Smooth muscle cell (in vitro differentiated cells): ENCODE results near the gene COL25A1. TPM values are rescaled to one million over a fixed set of nuclear protein-coding genes. Genes with fewer than 3 reads are reported as not detected.
"Not testable (repeated sequence)": the region's sequence is repeated elsewhere in the genome, so short reads cannot be mapped to it uniquely, and the experiment has no call there.

ENCODE experiments used
- DNase-seq: peaks from one replicate; lab custom pipeline; 2025; ENCODE audit not compliant: unreplicated experiment; lab: John Stamatoyannopoulos, UW
- H2AFZ ChIP-seq: fragments of 200-600 bp; sonication (generic); 2 replicates; pipeline ENCODE4 v1.6.0; 2016; ENCODE audit warnings: antibody characterized with exemption, low read depth, mild to moderate bottlenecking
- H3F3A ChIP-seq: fragments of 200-600 bp; sonication (generic); 2 replicates; pipeline ENCODE4 v1.6.0; 2017; ENCODE audit warnings: antibody characterized with exemption, low read depth
- H3K27ac ChIP-seq: fragments of 200-600 bp; sonication (generic); 2 replicates; pipeline ENCODE4 v1.5.1; 2016; ENCODE audit warnings: low read depth, mild to moderate bottlenecking
- H3K27me3 ChIP-seq: fragments of 200-600 bp; sonication (generic); 2 replicates; pipeline ENCODE4 v1.6.1; 2016; ENCODE audit warnings: low read depth, mild to moderate bottlenecking
- H3K36me3 ChIP-seq: fragments of 200-600 bp; sonication (generic); 2 replicates; pipeline ENCODE4 v1.5.1; 2016; ENCODE audit warnings: low read depth
- H3K4me1 ChIP-seq: fragments of 200-600 bp; sonication (generic); 2 replicates; pipeline ENCODE4 v1.5.1; 2016; ENCODE audit warnings: low read depth
- H3K4me2 ChIP-seq: fragments of 200-600 bp; sonication (generic); 2 replicates; pipeline ENCODE4 v1.6.0; 2016; ENCODE audit warnings: mild to moderate bottlenecking
- H3K4me3 ChIP-seq: fragments of 200-600 bp; sonication (generic); 2 replicates; pipeline ENCODE4 v1.5.1; 2016; ENCODE audit warnings: mild to moderate bottlenecking
- H3K79me2 ChIP-seq: fragments of 200-600 bp; sonication (generic); 2 replicates; pipeline ENCODE4 v1.6.0; 2016; ENCODE audit warnings: low read depth, mild to moderate bottlenecking
- H3K9ac ChIP-seq: fragments of 200-600 bp; sonication (generic); 2 replicates; pipeline ENCODE4 v1.6.0; 2016; ENCODE audit warnings: low read depth
- H3K9me3 ChIP-seq: fragments of 200-600 bp; sonication (generic); replicated peaks from 2 replicates; pipeline ENCODE4 v1.5.1; 2016; ENCODE audit warnings: low read depth
- H4K20me1 ChIP-seq: fragments of 200-600 bp; sonication (generic); 2 replicates; pipeline ENCODE4 v1.6.0; 2016; ENCODE audit warnings: low read depth
- CTCF ChIP-seq: fragments of 200-600 bp; sonication (generic); IDR thresholded peaks from 2 replicates; pipeline ENCODE4 v1.5.1; 2017; ENCODE audit warnings: borderline replicate concordance, mild to moderate bottlenecking, antibody characterized with exemption; ENCODE audit not compliant: insufficient read depth, poor library complexity, severe bottlenecking
- WGBS: methylation state at CpG from one replicate; pipeline ENCODE4 v1.1.7; 2016; ENCODE audit warnings: low lambda C conversion rate; 5-methylcytosine and 5-hydroxymethylcytosine counted together
- polyA plus RNA-seq: library from polyadenylated mRNA; unstranded; fragments of >200 nt; fragmentation: Nextera tagmentation; extraction: Ambion mirVana; gene quantifications from 2 replicates; pipeline ENCODE4 v1.2.1, GENCODE V29; 2016
- total RNA-seq: library from RNA; depleted of rRNA; stranded (reverse); fragments of >200 nt; gene quantifications from 2 replicates; pipeline ENCODE4 v1.2.3, GENCODE V29; 2014

Gene COL25A1
- total and polyA plus RNA-seq, 2 experiments from 2014 or later: 2.9 to 4.7 TPM

- Histone ChIP-seq H3K9me3 (no peaks in the 10 kb centered on the region), H3K27me3 (no peaks in the 10 kb centered on the region), H3K27ac (no peak overlapping the region), H3K79me2 (no peaks in the 10 kb centered on the region), H4K20me1 (no peaks in the 10 kb centered on the region), H3K9ac (no peak overlapping the region), H2AFZ (no peak overlapping the region), H3K4me2 (peak overlapping the region; percentile 59), H3K4me1 (no peaks in the 10 kb centered on the region), H3F3A (no peaks in the 10 kb centered on the region), H3K4me3 (no peak overlapping the region), H3K36me3 (no peaks in the 10 kb centered on the region)
- WGBS: 78% methylated on average over 3 of the region's 3 CpGs
- TF ChIP-seq CTCF: no peak
- no peak for DNase-seq
Observed at GRCh38 chr4:109025471-109026076, 276.9 kb downstream of the COL25A1 start.

- Histone ChIP-seq H2AFZ (no peak overlapping the region), H4K20me1 (no peaks in the 10 kb centered on the region), H3K4me1 (no peaks in the 10 kb centered on the region), H3K27me3 (no peaks in the 10 kb centered on the region), H3K4me2 (no peak overlapping the region), H3K9me3 (no peaks in the 10 kb centered on the region), H3K27ac (no peak overlapping the region), H3K79me2 (no peaks in the 10 kb centered on the region), H3K36me3 (no peaks in the 10 kb centered on the region), H3F3A (no peaks in the 10 kb centered on the region), H3K9ac (no peak overlapping the region), H3K4me3 (no peak overlapping the region)
- WGBS: 55% methylated on average over 1 of the region's 1 CpG
- TF ChIP-seq CTCF: no peak
- no peak for DNase-seq
Observed at GRCh38 chr4:109022961-109023360, 279.5 kb downstream of the COL25A1 start.

GRCh38 chr4:109021630-109022029, 280.8 kb downstream of the COL25A1 start:
- H3K36me3 ChIP-seq, H3K4me1 ChIP-seq, H3K4me3 ChIP-seq, DNase-seq, H3K4me2 ChIP-seq, H4K20me1 ChIP-seq, H3F3A ChIP-seq, H2AFZ ChIP-seq, H3K27me3 ChIP-seq, H3K9me3 ChIP-seq, H3K9ac ChIP-seq, H3K27ac ChIP-seq, H3K79me2 ChIP-seq: not testable (repeated sequence)
- WGBS: 98% methylated on average over 6 of the region's 6 CpGs

GRCh38 chr4:109020861-109021260, 281.6 kb downstream of the COL25A1 start:
- Histone ChIP-seq H3K9me3 (no peaks in the 10 kb centered on the region), H4K20me1 (no peaks in the 10 kb centered on the region), H3K27me3 (no peaks in the 10 kb centered on the region), H3K4me3 (no peak overlapping the region), H3K4me2 (no peak overlapping the region), H2AFZ (no peak overlapping the region), H3K27ac (no peak overlapping the region), H3K4me1 (no peaks in the 10 kb centered on the region), H3K79me2 (no peaks in the 10 kb centered on the region), H3K9ac (no peak overlapping the region), H3F3A (no peaks in the 10 kb centered on the region), H3K36me3 (no peaks in the 10 kb centered on the region)
- DNase-seq: no peak
- TF ChIP-seq CTCF: no peak
- WGBS: 90% methylated on average over 4 of the region's 4 CpGs
